Peyer's patch (tissue), 4 donors: Measurements from ENCODE around the gene KCNF1. TPM values are rescaled to one million over a fixed set of nuclear protein-coding genes. Genes with fewer than 3 reads are reported as not detected.
"Not testable (repeated sequence)": the region's sequence is repeated elsewhere in the genome, so short reads cannot be mapped to it uniquely, and the experiment has no call there.

ENCODE experiments used
- DNase-seq, 3 donors: peaks; one replicate each; pipeline ENCODE4 v3.0.0-alpha.2; 2017 to 2019
- H3K27ac ChIP-seq, 4 donors: fragments of 200-600 bp; sonication (generic); one replicate each; pipeline ENCODE4 v1.5.1; 2016 to 2019
- H3K27me3 ChIP-seq, 2 donors: fragments of 200-600 bp; sonication (generic); one replicate each; pipeline ENCODE4 v1.5.1; 2019
- H3K36me3 ChIP-seq, 3 donors: fragments of 200-600 bp; sonication (generic); one replicate each; pipeline ENCODE4 v1.5.1; 2016 to 2019
- H3K4me1 ChIP-seq, 4 donors: fragments of 200-600 bp; sonication (generic); one replicate each; pipeline ENCODE4 v1.5.1; 2016 to 2019
- H3K4me3 ChIP-seq, 4 donors: fragments of 200-600 bp; sonication (generic); 1 replicate in 3 of 4; 2 replicates in 1 of 4; pipeline ENCODE4 v1.5.1; 2016 to 2019; ENCODE audit warnings: mild to moderate bottlenecking in 1 of 4
- H3K9me3 ChIP-seq, 4 donors: fragments of 200-600 bp; sonication (generic); one replicate each; pipeline ENCODE4 v1.5.1; 2016 to 2019; ENCODE audit warnings: mild to moderate bottlenecking in 1 of 4
- CTCF ChIP-seq, 6 experiments: fragments of 450-650 bp in 4 of 6; fragments of 200-600 bp in 2 of 6; sonication (generic) in 1 of 6; IDR thresholded peaks; one replicate each; pipeline ENCODE4 v1.5.1; 2017 to 2019; ENCODE audit warnings: antibody characterized with exemption in 6 of 6, mild to moderate bottlenecking in 3 of 6, moderate library complexity in 1 of 6
- POLR2A ChIP-seq, 2 donors: fragments of 450-650 bp; IDR thresholded peaks; one replicate each; pipeline ENCODE4 v1.5.1; 2017; ENCODE audit warnings: antibody characterized with exemption in 2 of 2, mild to moderate bottlenecking in 2 of 2, moderate library complexity in 2 of 2
- total RNA-seq, 4 donors: library from RNA; depleted of rRNA; stranded (reverse); fragments of >200 nt; gene quantifications; one replicate each; pipeline ENCODE4 v1.1.0, GENCODE V29; 2016

Gene KCNF1
- total RNA-seq, 4 donors from 2014 or later: 6.6 TPM; not detected in 3

DNA sequence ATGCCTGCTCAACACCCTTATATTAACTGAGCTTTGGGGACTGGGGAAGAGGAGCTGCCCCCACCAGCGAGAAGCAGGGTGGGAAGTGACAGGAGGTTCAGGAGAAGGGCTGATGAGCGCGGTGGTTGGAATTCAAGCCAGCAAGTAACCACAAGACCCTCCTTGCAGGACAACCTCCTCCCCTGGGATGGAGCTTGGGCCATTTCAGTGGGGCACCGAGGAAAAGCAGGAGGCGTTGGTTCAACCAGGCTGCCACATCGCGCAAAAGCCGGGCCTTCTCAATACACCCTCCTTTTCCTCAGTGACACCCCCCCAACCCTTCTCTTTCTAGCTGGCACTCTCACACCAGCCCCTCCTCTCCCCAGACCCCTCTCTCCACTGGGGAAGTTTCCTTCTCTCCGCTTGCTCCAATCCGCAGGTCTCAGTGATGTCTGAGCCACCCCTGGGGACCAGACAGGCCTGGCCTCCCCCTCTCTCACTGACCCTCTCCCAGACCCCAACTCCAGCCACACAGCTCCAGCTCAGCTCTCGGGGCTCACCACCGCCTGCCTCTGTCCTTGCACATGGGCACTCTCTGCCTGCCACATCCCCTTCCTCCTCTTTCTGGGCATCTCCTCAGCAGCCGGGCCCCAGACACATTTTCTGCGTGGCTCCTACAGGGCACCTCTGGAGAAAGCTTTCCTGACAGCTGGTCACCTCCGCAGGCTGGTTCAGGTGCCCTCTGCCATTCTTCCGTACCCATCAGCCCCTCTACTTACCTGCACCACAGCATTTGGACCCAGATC lies 44.5 kb downstream of the KCNF1 start:
- H3K27me3 ChIP-seq: no peaks in the 10 kb centered on the region
- no peaks in the 10 kb centered on the region for H3K36me3 ChIP-seq
- H3K9me3 ChIP-seq: no peaks in the 10 kb centered on the region
- H3K4me1 ChIP-seq: no peaks in the 10 kb centered on the region
- TF ChIP-seq POLR2A (IDR thresholded peaks at IDR 0.05): no peak
- TF ChIP-seq CTCF (IDR thresholded peaks at IDR 0.05): no peak
- no peak overlapping the region for H3K4me3 ChIP-seq
- no peak for DNase-seq
- H3K27ac ChIP-seq: no peak overlapping the region

DNA sequence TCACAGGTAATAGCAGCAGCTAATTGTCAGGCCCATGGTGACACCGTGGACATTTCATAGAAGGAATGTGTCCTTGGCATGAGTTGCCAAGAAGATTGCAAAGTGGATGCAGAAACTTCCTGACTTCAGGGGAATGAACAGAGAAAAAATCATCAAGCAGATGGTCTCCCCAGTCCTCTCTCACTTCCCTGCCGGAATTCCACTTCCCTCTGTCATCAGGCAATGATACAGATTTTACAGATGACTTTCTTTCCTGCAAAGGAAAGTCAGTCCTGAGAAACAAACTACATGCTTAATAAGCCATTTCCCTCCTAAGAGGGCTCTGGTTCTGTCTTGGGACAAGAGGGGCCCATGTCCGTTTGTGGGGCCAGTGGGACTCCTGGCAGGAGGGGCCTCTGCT lies 45.7 kb downstream of the KCNF1 start:
- Histone ChIP-seq H3K27ac (no peak overlapping the region), H3K27me3 (no peaks in the 10 kb centered on the region), H3K36me3 (no peaks in the 10 kb centered on the region), H3K4me1 (no peaks in the 10 kb centered on the region), H3K4me3 (no peak overlapping the region), H3K9me3 (no peaks in the 10 kb centered on the region)
- TF ChIP-seq CTCF (IDR thresholded peaks at IDR 0.05) (no peak), POLR2A (IDR thresholded peaks at IDR 0.05) (no peak)
- no peak for DNase-seq

GRCh38 chr2:10958452-10958851 lies 46.7 kb downstream of the KCNF1 start:
- not testable (repeated sequence) for H3K4me3 ChIP-seq, H3K27ac ChIP-seq, DNase-seq, H3K4me1 ChIP-seq, H3K27me3 ChIP-seq, H3K36me3 ChIP-seq, H3K9me3 ChIP-seq

- H3K27ac ChIP-seq: no peak overlapping the region
- H3K27me3 ChIP-seq: no peaks in the 10 kb centered on the region
- no peaks in the 10 kb centered on the region for H3K4me1 ChIP-seq
- H3K36me3 ChIP-seq: no peaks in the 10 kb centered on the region
- TF ChIP-seq POLR2A (IDR thresholded peaks at IDR 0.05) (no peak), CTCF (IDR thresholded peaks at IDR 0.05) (no peak)
- H3K4me3 ChIP-seq: no peak overlapping the region
- peak in 1 of 3 donors; percentile 42 for DNase-seq
- no peaks in the 10 kb centered on the region for H3K9me3 ChIP-seq
These were observed 49.1 kb downstream of the KCNF1 start for GRCh38 chr2:10960606-10961489.

GRCh38 chr2:10961490-10961875 lies 49.7 kb downstream of the KCNF1 start:
- Histone ChIP-seq H3K9me3 (no peaks in the 10 kb centered on the region), H3K4me3 (no peak overlapping the region), H3K27me3 (no peaks in the 10 kb centered on the region), H3K4me1 (no peaks in the 10 kb centered on the region), H3K36me3 (no peaks in the 10 kb centered on the region), H3K27ac (no peak overlapping the region)
- TF ChIP-seq POLR2A (IDR thresholded peaks at IDR 0.05) (no peak), CTCF (IDR thresholded peaks at IDR 0.05) (no peak)
- no peak for DNase-seq

DNA sequence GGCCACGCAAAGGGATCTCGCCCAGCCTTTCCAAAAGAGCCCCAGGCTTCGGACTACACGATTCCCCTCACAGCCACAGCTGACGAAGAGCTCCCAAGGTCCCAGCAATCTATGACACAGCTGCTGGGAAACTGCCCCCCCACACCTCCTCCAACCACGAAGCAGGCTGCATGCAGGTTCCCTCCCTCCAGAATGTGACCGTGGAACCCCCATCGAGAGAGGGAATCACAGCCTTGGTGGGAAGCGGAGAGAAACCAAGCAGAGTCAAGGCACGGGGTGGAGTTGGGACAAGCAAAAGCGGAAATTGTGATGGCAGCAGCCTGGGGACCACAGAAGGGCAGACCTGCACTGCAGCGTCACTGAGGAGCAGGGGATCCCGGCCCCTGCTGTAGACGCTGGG lies 50.3 kb downstream of the KCNF1 start:
- H3K27ac ChIP-seq: no peak overlapping the region
- H3K4me1 ChIP-seq: no peaks in the 10 kb centered on the region
- no peaks in the 10 kb centered on the region for H3K36me3 ChIP-seq
- no peak overlapping the region for H3K4me3 ChIP-seq
- no peaks in the 10 kb centered on the region for H3K9me3 ChIP-seq
- TF ChIP-seq POLR2A (IDR thresholded peaks at IDR 0.05) (no peak), CTCF (IDR thresholded peaks at IDR 0.05) (no peak)
- H3K27me3 ChIP-seq: no peaks in the 10 kb centered on the region
- no peak for DNase-seq
